IMR-90 (cell line): Measurements from ENCODE around the gene NLGN4X. TPM values are rescaled to one million over a fixed set of nuclear protein-coding genes. Genes with fewer than 3 reads are reported as not detected.

Experiments used
- ATAC-seq: fragments of 200-7000 bp; cut with Tn5 transposase; 2 replicates; pipeline ENCODE4 v1.9.1; 2020; ENCODE audit warnings: low read depth, mild to moderate bottlenecking, moderate library complexity
- BruUV-seq: library from RNA; stranded (reverse); fragments of 400-500 nt; replicated peaks from 2 replicates; lab custom pipeline; 2021; lab: Mats Ljungman, UMichigan
- CTCF ChIA-PET: fragments of 300-600 bp; formaldehyde crosslinking; extraction: SDS; loops from one replicate; lab custom pipeline; 2021; ENCODE audit warnings: antibody characterized with exemption; lab: Yijun Ruan, JAX
- POLR2A ChIA-PET: fragments of 300-600 bp; sonication (Branson Sonifier 250); formaldehyde crosslinking; loops from one replicate; lab custom pipeline; 2022; ENCODE audit warnings: antibody characterized with exemption; ENCODE audit not compliant: unreplicated experiment; lab: Charles Lee
- DNase-seq: peaks from one replicate; pipeline ENCODE4 v3.0.0; 2013
- H2AFZ ChIP-seq: replicated peaks from 2 replicates; pipeline ENCODE3; 2013; ENCODE audit warnings: low read length, mild to moderate bottlenecking; ENCODE audit not compliant: poor library complexity
- H2AK5ac ChIP-seq: 2 replicates; pipeline ENCODE4 v1.6.1; 2013; ENCODE audit warnings: low read depth, low read length, inconsistent platforms
- H2AK9ac ChIP-seq: replicated peaks from 2 replicates; pipeline ENCODE3; 2013; ENCODE audit warnings: mild to moderate bottlenecking, low read depth, low read length, moderate library complexity; ENCODE audit not compliant: poor library complexity
- H2BK120ac ChIP-seq: 2 replicates; pipeline ENCODE4 v1.6.1; 2013; ENCODE audit warnings: low read depth, low read length, inconsistent platforms
- H2BK15ac ChIP-seq: 3 replicates; pipeline ENCODE4 v1.6.1; 2013; ENCODE audit warnings: low read depth, low read length, inconsistent platforms
- H2BK20ac ChIP-seq: 2 replicates; pipeline ENCODE4 v1.6.1; 2013; ENCODE audit warnings: low read depth, mild to moderate bottlenecking, inconsistent platforms, low read length, moderate library complexity
- H2BK5ac ChIP-seq: 2 replicates; pipeline ENCODE4 v1.6.1; 2013; ENCODE audit warnings: mild to moderate bottlenecking, low read depth, low read length, inconsistent platforms; ENCODE audit not compliant: poor library complexity, severe bottlenecking
- H3K14ac ChIP-seq: replicated peaks from 2 replicates; pipeline ENCODE4 v1.6.1; 2013; ENCODE audit warnings: low read depth, low read length, inconsistent platforms
- H3K18ac ChIP-seq: 2 replicates; pipeline ENCODE4 v1.6.1; 2013; ENCODE audit warnings: low read depth, low read length, control low read depth
- H3K23ac ChIP-seq: 2 replicates; pipeline ENCODE4 v1.6.1; 2013; ENCODE audit warnings: low read depth, low read length, inconsistent platforms
- H3K27ac ChIP-seq: 2 replicates; pipeline ENCODE4 v1.5.1; 2013; ENCODE audit warnings: mild to moderate bottlenecking, control low read depth, low read length; ENCODE audit not compliant: insufficient read depth
- H3K27me3 ChIP-seq: 2 replicates; pipeline ENCODE4 v1.6.1; 2013; ENCODE audit warnings: low read length; ENCODE audit not compliant: control insufficient read depth, insufficient read depth
- H3K36me3 ChIP-seq: 2 replicates; pipeline ENCODE4 v1.6.1; 2013; ENCODE audit warnings: low read length, mixed read lengths; ENCODE audit not compliant: control insufficient read depth, insufficient read depth
- H3K4ac ChIP-seq: 2 replicates; pipeline ENCODE4 v1.6.1; 2013; ENCODE audit warnings: low read depth, low read length, inconsistent platforms
- H3K4me1 ChIP-seq: 2 replicates; pipeline ENCODE4 v1.6.1; 2013; ENCODE audit warnings: low read length, mixed read lengths; ENCODE audit not compliant: control insufficient read depth, insufficient read depth
- H3K4me2 ChIP-seq: 2 replicates; pipeline ENCODE4 v1.6.1; 2013; ENCODE audit warnings: low read depth, mild to moderate bottlenecking, control low read depth, low read length, moderate library complexity
- H3K4me3 ChIP-seq: 2 replicates; pipeline ENCODE4 v1.5.1; 2013; ENCODE audit warnings: low read depth, mild to moderate bottlenecking, control low read depth, low read length, moderate library complexity; ENCODE audit not compliant: insufficient read depth
- H3K56ac ChIP-seq: 2 replicates; pipeline ENCODE4 v1.6.1; 2013; ENCODE audit warnings: low read length, inconsistent platforms; ENCODE audit not compliant: insufficient read depth; ENCODE audit errors: extremely low read depth
- H3K79me1 ChIP-seq, 2 experiments: 2 replicates each; pipeline ENCODE4 v1.6.1; 2013; ENCODE audit warnings: low read length in 2 of 2, inconsistent platforms in 1 of 2, low read depth in 1 of 2
- H3K9ac ChIP-seq: 2 replicates; pipeline ENCODE4 v1.6.1; 2013; ENCODE audit warnings: low read depth, low read length, control low read depth
- H3K9me1 ChIP-seq: 2 replicates; pipeline ENCODE4 v1.6.1; 2013; ENCODE audit warnings: low read length, inconsistent platforms; ENCODE audit not compliant: insufficient read depth
- H3K9me3 ChIP-seq: 2 replicates; pipeline ENCODE4 v1.6.1; 2013; ENCODE audit warnings: low read length; ENCODE audit not compliant: control insufficient read depth, insufficient read depth
- H4K20me1 ChIP-seq: 2 replicates; pipeline ENCODE4 v1.6.1; 2013; ENCODE audit warnings: low read length, inconsistent platforms; ENCODE audit not compliant: insufficient read depth
- H4K5ac ChIP-seq: 2 replicates; pipeline ENCODE4 v1.6.1; 2013; ENCODE audit warnings: mild to moderate bottlenecking, low read depth, low read length, control low read depth
- H4K8ac ChIP-seq, 2 experiments: 2 replicates each; pipeline ENCODE4 v1.6.1; 2013; ENCODE audit warnings: low read depth in 2 of 2, low read length in 2 of 2, control low read depth in 1 of 2, inconsistent platforms in 1 of 2
- H4K91ac ChIP-seq: 2 replicates; pipeline ENCODE4 v1.6.1; 2013; ENCODE audit warnings: low read depth, low read length, inconsistent platforms; ENCODE audit not compliant: insufficient read depth
- BHLHE40 ChIP-seq: fragments of 150-350 bp; IDR thresholded peaks from 2 replicates; pipeline ENCODE4 v1.6.1; 2016; ENCODE audit warnings: mild to moderate bottlenecking, low read depth, low read length
- MXI1 ChIP-seq: IDR thresholded peaks from 2 replicates; pipeline ENCODE4 v1.6.1; 2012; ENCODE audit warnings: low read depth, mild to moderate bottlenecking, low read length, moderate library complexity, borderline replicate concordance
- POLR2A ChIP-seq: IDR thresholded peaks from 2 replicates; pipeline ENCODE4 v1.6.1; 2012; ENCODE audit warnings: mild to moderate bottlenecking, low read depth, low read length
- RFX5 ChIP-seq: IDR thresholded peaks from 2 replicates; pipeline ENCODE4 v1.8.0; 2012; ENCODE audit warnings: low read depth, mild to moderate bottlenecking, low read length, moderate library complexity
- USF2 ChIP-seq: fragments of 150-350 bp; IDR thresholded peaks from 2 replicates; pipeline ENCODE4 v1.6.1; 2017; ENCODE audit warnings: mild to moderate bottlenecking, antibody characterized with exemption, low read length, low read depth
- dilution Hi-C: fragments of 300-500 bp; cut with HindIII; formaldehyde crosslinking; loops from one replicate; pipeline ENCODE4 v1.14.3; 2018; ENCODE audit warnings: low sequenced_read_pairs; ENCODE audit not compliant: unreplicated experiment
- in situ Hi-C: fragments of 300-500 bp; cut with MboI; formaldehyde crosslinking; loops from 3 replicates; pipeline ENCODE4 v1.14.3; 2019; ENCODE audit warnings: low sequenced_read_pairs, inconsistent platforms, mixed read lengths
- intact Hi-C: fragments of 100-400 bp; cut with micrococcal nuclease; formaldehyde crosslinking; loops from 2 replicates; pipeline ENCODE4 v1.10.0; 2022
- polyA plus RNA-seq, 3 experiments: library from polyadenylated mRNA; depleted of rRNA; stranded (reverse); fragments of >200 nt; gene quantifications; 2 replicates each; pipeline ENCODE4 v1.2.3, GENCODE V29; 2012; ENCODE audit warnings: low replicate concordance in 1 of 3
- total RNA-seq: library from RNA; depleted of rRNA; stranded (reverse); fragments of >200 nt; gene quantifications from 2 replicates; pipeline ENCODE4 v1.2.3, GENCODE V29; 2012
- TF ChIP-seq, protein P1 (sequence below): fragments of 150-350 bp; IDR thresholded peaks from 2 replicates; pipeline ENCODE4 v1.6.1; 2016; ENCODE audit warnings: low read depth, mild to moderate bottlenecking, low read length, moderate library complexity, borderline replicate concordance
- TF ChIP-seq, protein P2 (sequence below): conservative IDR thresholded peaks from 2 replicates; pipeline ENCODE4 v1.5.1; 2012; ENCODE audit warnings: mild to moderate bottlenecking, low read depth, low read length, improper control_type of control experiment

NLGN4X gene
- total and polyA plus RNA-seq, 2 of the 4 experiments (the other 2 are of a cell fraction) = not detected

DNA sequence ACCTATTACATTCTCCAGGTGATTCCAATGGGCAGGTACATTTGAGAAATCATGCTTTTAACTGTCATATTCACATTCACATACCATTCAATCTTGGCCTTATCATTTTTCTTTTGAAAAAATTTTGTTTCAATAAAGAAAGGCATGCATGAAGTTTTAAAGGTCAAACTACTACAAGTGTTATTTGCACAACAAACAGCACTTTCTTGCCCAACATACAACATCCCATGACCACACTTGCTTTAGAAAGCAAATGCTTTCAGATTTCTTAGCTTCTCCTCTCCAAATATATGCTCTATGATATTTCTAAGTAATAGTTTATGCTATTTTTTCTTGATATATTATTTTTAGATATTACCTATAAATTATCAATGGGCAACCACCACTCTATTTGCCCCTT lies 58.2 kb downstream of the NLGN4X start:
- ATAC-seq (no peak), DNase-seq (no peak)
- no peak overlapping the region for H4K5ac ChIP-seq
- H3K27ac ChIP-seq = no peak overlapping the region
- intact Hi-C loops = no loop called here
- H3K14ac ChIP-seq = no peak overlapping the region
- H2AFZ ChIP-seq = no peak overlapping the region
- H2AK5ac ChIP-seq = no peak overlapping the region
- no peaks in the 10 kb centered on the region for H3K4me1 ChIP-seq
- H3K9me1 ChIP-seq = no peaks in the 10 kb centered on the region
- H3K4ac ChIP-seq = no peak overlapping the region
- H2BK120ac ChIP-seq = no peak overlapping the region
- H3K4me2 ChIP-seq = no peak overlapping the region
- H3K23ac ChIP-seq = no peak overlapping the region
- dilution Hi-C loops = no loop called here
- no peaks in the 10 kb centered on the region for H4K20me1 ChIP-seq
- no peak overlapping the region for H3K56ac ChIP-seq
- H3K27me3 ChIP-seq = no peaks in the 10 kb centered on the region
- H4K91ac ChIP-seq = no peak overlapping the region
- H3K36me3 ChIP-seq = no peaks in the 10 kb centered on the region
- no peak overlapping the region for H2BK20ac ChIP-seq
- no TSS peak for BruUV-seq
- no peaks in the 10 kb centered on the region for H3K79me1 ChIP-seq
- no peak overlapping the region for H3K9ac ChIP-seq
- H2BK15ac ChIP-seq = no peak overlapping the region
- TF ChIP-seq USF2 (no peak), RFX5 (no peak), MXI1 (no peak), POLR2A (no peak), BHLHE40 (no peak)
- TF ChIP-seq, protein P1, sequence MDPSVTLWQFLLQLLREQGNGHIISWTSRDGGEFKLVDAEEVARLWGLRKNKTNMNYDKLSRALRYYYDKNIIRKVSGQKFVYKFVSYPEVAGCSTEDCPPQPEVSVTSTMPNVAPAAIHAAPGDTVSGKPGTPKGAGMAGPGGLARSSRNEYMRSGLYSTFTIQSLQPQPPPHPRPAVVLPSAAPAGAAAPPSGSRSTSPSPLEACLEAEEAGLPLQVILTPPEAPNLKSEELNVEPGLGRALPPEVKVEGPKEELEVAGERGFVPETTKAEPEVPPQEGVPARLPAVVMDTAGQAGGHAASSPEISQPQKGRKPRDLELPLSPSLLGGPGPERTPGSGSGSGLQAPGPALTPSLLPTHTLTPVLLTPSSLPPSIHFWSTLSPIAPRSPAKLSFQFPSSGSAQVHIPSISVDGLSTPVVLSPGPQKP = no peak
- TF ChIP-seq, protein P2, sequence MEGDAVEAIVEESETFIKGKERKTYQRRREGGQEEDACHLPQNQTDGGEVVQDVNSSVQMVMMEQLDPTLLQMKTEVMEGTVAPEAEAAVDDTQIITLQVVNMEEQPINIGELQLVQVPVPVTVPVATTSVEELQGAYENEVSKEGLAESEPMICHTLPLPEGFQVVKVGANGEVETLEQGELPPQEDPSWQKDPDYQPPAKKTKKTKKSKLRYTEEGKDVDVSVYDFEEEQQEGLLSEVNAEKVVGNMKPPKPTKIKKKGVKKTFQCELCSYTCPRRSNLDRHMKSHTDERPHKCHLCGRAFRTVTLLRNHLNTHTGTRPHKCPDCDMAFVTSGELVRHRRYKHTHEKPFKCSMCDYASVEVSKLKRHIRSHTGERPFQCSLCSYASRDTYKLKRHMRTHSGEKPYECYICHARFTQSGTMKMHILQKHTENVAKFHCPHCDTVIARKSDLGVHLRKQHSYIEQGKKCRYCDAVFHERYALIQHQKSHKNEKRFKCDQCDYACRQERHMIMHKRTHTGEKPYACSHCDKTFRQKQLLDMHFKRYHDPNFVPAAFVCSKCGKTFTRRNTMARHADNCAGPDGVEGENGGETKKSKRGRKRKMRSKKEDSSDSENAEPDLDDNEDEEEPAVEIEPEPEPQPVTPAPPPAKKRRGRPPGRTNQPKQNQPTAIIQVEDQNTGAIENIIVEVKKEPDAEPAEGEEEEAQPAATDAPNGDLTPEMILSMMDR = no peak
- POLR2A ChIA-PET = no interaction called here
- CTCF ChIA-PET = no interaction called here
- no peak overlapping the region for H3K4me3 ChIP-seq
- H3K9me3 ChIP-seq = peaks cover 15% of the 10 kb centered on the region
- H3K18ac ChIP-seq = no peak overlapping the region
- no peak overlapping the region for H4K8ac ChIP-seq
- H2BK5ac ChIP-seq = no peak overlapping the region
- no peak overlapping the region for H2AK9ac ChIP-seq
- in situ Hi-C loops = no loop called here
